Lower leg skin (tissue), 3 donors: ENCODE results near the gene ATP5IF1.

Experiments used
- POLR2A ChIP-seq, 2 donors: fragments of 450-650 bp; IDR thresholded peaks; one replicate each; pipeline ENCODE4 v1.6.1; 2016 to 2017; ENCODE audit warnings: antibody characterized with exemption in 2 of 2, mild to moderate bottlenecking in 1 of 2, moderate library complexity in 1 of 2
- TF ChIP-seq, protein P1 (sequence below), 3 donors: fragments of 450-650 bp; IDR thresholded peaks; one replicate each; pipeline ENCODE4 v1.5.1; 2016; ENCODE audit warnings: antibody characterized with exemption in 3 of 3, mild to moderate bottlenecking in 3 of 3, moderate library complexity in 2 of 3

DNA sequence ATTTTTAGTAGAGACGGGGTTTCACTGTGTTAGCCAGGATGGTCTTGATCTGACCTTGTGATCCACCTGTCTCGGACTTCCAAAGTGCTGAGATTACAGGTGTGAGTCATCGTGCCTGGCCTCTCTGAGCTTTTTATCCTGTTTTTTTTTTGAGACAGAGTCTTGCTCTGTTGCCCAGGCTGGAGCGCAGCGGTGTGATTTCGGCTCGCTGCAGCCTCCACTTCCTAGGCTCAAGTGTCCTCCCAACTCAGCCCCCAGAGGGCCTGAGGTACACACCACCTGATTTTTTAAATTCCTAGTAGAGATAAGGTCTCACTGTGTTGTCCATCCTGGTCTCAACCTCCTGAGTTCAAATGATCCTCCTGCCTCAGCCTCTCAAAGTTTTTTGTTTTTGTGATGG, 43.8 kb downstream of the ATP5IF1 start:
- no peak for TF ChIP-seq POLR2A (IDR thresholded peaks at IDR 0.05)
- TF ChIP-seq, protein P1, sequence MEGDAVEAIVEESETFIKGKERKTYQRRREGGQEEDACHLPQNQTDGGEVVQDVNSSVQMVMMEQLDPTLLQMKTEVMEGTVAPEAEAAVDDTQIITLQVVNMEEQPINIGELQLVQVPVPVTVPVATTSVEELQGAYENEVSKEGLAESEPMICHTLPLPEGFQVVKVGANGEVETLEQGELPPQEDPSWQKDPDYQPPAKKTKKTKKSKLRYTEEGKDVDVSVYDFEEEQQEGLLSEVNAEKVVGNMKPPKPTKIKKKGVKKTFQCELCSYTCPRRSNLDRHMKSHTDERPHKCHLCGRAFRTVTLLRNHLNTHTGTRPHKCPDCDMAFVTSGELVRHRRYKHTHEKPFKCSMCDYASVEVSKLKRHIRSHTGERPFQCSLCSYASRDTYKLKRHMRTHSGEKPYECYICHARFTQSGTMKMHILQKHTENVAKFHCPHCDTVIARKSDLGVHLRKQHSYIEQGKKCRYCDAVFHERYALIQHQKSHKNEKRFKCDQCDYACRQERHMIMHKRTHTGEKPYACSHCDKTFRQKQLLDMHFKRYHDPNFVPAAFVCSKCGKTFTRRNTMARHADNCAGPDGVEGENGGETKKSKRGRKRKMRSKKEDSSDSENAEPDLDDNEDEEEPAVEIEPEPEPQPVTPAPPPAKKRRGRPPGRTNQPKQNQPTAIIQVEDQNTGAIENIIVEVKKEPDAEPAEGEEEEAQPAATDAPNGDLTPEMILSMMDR (IDR thresholded peaks at IDR 0.05) = no peak
